PC-3 (cell line): ENCODE data around the gene OR5K4. TPM values are rescaled to one million over a fixed set of nuclear protein-coding genes. Genes with fewer than 3 reads are reported as not detected.
A peak's percentile ranks its signal among the peaks of the same experiment; 100 is the strongest.

Source experiments
- ATAC-seq: fragments of 200-7000 bp; cut with Tn5 transposase; 2 replicates; pipeline ENCODE4 v1.9.1; 2020; ENCODE audit warnings: mild to moderate bottlenecking, moderate library complexity
- BruUV-seq: library from RNA; stranded (reverse); fragments of 400-500 nt; replicated peaks from 2 replicates; lab custom pipeline; 2021; lab: Mats Ljungman, UMichigan
- CTCF ChIA-PET: fragments of 300-600 bp; sonication (Branson Sonifier 250); formaldehyde crosslinking; loops from one replicate; lab custom pipeline; 2022; ENCODE audit warnings: antibody characterized with exemption; lab: Charles Lee
- POLR2A ChIA-PET: fragments of 300-600 bp; sonication (Branson Sonifier 250); formaldehyde crosslinking; loops from one replicate; lab custom pipeline; 2022; ENCODE audit warnings: antibody characterized with exemption; ENCODE audit not compliant: unreplicated experiment; lab: Charles Lee
- DNase-seq: peaks from one replicate; pipeline ENCODE4 v3.0.0-alpha.2; 2015
- H2AFZ ChIP-seq: fragments of 300-600 bp; sonication (generic); 2 replicates; pipeline ENCODE4 v1.6.0; 2016; ENCODE audit warnings: antibody characterized with exemption, low read length
- H3F3A ChIP-seq: fragments of 300-600 bp; sonication (generic); one replicate; pipeline ENCODE4 v1.6.0; 2017; ENCODE audit warnings: antibody characterized with exemption, low read length, control low read depth, mild to moderate bottlenecking; ENCODE audit not compliant: unreplicated experiment
- H3K27ac ChIP-seq: fragments of 300-600 bp; sonication (generic); 2 replicates; pipeline ENCODE4 v1.5.1; 2016; ENCODE audit warnings: mild to moderate bottlenecking, low read length
- H3K27me3 ChIP-seq: fragments of 300-600 bp; sonication (generic); 2 replicates; pipeline ENCODE4 v1.6.1; 2016; ENCODE audit warnings: low read length, mixed read lengths
- H3K36me3 ChIP-seq: fragments of 300-600 bp; sonication (generic); 2 replicates; pipeline ENCODE4 v1.6.1; 2016; ENCODE audit warnings: low read depth, mixed run types, low read length, mixed read lengths
- H3K4me1 ChIP-seq: fragments of 300-600 bp; sonication (generic); 2 replicates; pipeline ENCODE4 v1.5.1; 2016; ENCODE audit warnings: low read length; ENCODE audit not compliant: insufficient read depth
- H3K4me2 ChIP-seq: fragments of 300-600 bp; sonication (generic); 2 replicates; pipeline ENCODE4 v1.6.0; 2016; ENCODE audit warnings: low read length
- H3K4me3 ChIP-seq: fragments of 300-600 bp; sonication (generic); 2 replicates; pipeline ENCODE4 v1.5.1; 2016; ENCODE audit warnings: mild to moderate bottlenecking, low read length, mixed read lengths
- H3K79me2 ChIP-seq: fragments of 300-600 bp; sonication (generic); 2 replicates; pipeline ENCODE4 v1.6.1; 2017; ENCODE audit warnings: low read length, mixed read lengths
- H3K9ac ChIP-seq: fragments of 300-600 bp; sonication (generic); 2 replicates; pipeline ENCODE4 v1.6.0; 2016; ENCODE audit warnings: mild to moderate bottlenecking, low read length
- H3K9me2 ChIP-seq: fragments of 300-600 bp; sonication (generic); replicated peaks from 2 replicates; pipeline ENCODE4 v1.6.1; 2016; ENCODE audit warnings: mixed run types, low read length, mixed read lengths
- H3K9me3 ChIP-seq: fragments of 300-600 bp; sonication (generic); 2 replicates; pipeline ENCODE4 v1.6.1; 2016; ENCODE audit warnings: low read length, mixed read lengths
- H4K20me1 ChIP-seq: fragments of 300-600 bp; sonication (generic); 2 replicates; pipeline ENCODE4 v1.6.1; 2016; ENCODE audit warnings: low read length, mixed read lengths
- CTCF ChIP-seq: fragments of 300-600 bp; sonication (generic); conservative IDR thresholded peaks from 2 replicates; pipeline ENCODE4 v1.5.1; 2017; ENCODE audit warnings: antibody characterized with exemption, low read depth, mild to moderate bottlenecking, low read length
- EZH2 ChIP-seq: fragments of 300-600 bp; sonication (generic); IDR thresholded peaks from one replicate; pipeline ENCODE4 v1.6.1; 2017; ENCODE audit warnings: antibody characterized with exemption, mild to moderate bottlenecking, low read length; ENCODE audit not compliant: unreplicated experiment
- EZH2phosphoT487 ChIP-seq: fragments of 300-600 bp; sonication (generic); IDR thresholded peaks from 2 replicates; pipeline ENCODE4 v1.6.1; 2018; ENCODE audit warnings: mild to moderate bottlenecking, antibody characterized with exemption, low read length, borderline replicate concordance
- intact Hi-C: fragments of 100-400 bp; cut with micrococcal nuclease; formaldehyde crosslinking; loops from 2 replicates; pipeline ENCODE4 v1.9.0; 2023
- total RNA-seq: library from RNA; depleted of rRNA; stranded (reverse); fragments of >200 nt; gene quantifications from 2 replicates; pipeline ENCODE4 v1.2.3, GENCODE V29; 2014

OR5K4 gene
- total RNA-seq, 1 experiment from 2014 or later = not detected

GRCh38 chr3:98339031-98339430, 14.6 kb upstream of the OR5K4 start:
- ChIA-PET CTCF (no interaction called here), POLR2A (no interaction called here)
- ATAC-seq = no peak

GRCh38 chr3:98341758-98342157, 11.9 kb upstream of the OR5K4 start:
- Histone ChIP-seq H3K27me3 (peaks cover 39% of the 10 kb centered on the region), H3K9me2 (no peaks in the 10 kb centered on the region), H3F3A (no peaks in the 10 kb centered on the region), H4K20me1 (no peaks in the 10 kb centered on the region), H3K4me2 (no peak overlapping the region), H3K9me3 (no peaks in the 10 kb centered on the region), H3K4me3 (no peak overlapping the region), H3K36me3 (no peaks in the 10 kb centered on the region), H2AFZ (no peak overlapping the region), H3K27ac (no peak overlapping the region), H3K79me2 (no peaks in the 10 kb centered on the region), H3K4me1 (no peaks in the 10 kb centered on the region), H3K9ac (no peak overlapping the region)
- ChIA-PET CTCF (no interaction called here), POLR2A (no interaction called here)
- TF ChIP-seq EZH2phosphoT487 (no peak), EZH2 (no peak)
- intact Hi-C loops = no loop called here
- no TSS peak for BruUV-seq
- no peak for ATAC-seq
- DNase-seq = no peak

More at GRCh38 chr3:98339031-98339430, 14.6 kb upstream of the OR5K4 start:
- no peak overlapping the region for H3K4me3 ChIP-seq
- no peaks in the 10 kb centered on the region for H3K9me3 ChIP-seq
- H3F3A ChIP-seq = no peaks in the 10 kb centered on the region
- H3K9ac ChIP-seq = no peak overlapping the region
- intact Hi-C loops = no loop called here
- DNase-seq = no peak
- no TSS peak for BruUV-seq
- no peak for TF ChIP-seq EZH2phosphoT487
- TF ChIP-seq EZH2 = no peak
- no peak for TF ChIP-seq CTCF
- H3K36me3 ChIP-seq = no peaks in the 10 kb centered on the region
- H3K9me2 ChIP-seq = no peaks in the 10 kb centered on the region
- H3K4me2 ChIP-seq = no peak overlapping the region
- peaks cover 55% of the 10 kb centered on the region for H3K27me3 ChIP-seq
- H3K27ac ChIP-seq = no peak overlapping the region
- no peaks in the 10 kb centered on the region for H3K79me2 ChIP-seq
- no peaks in the 10 kb centered on the region for H4K20me1 ChIP-seq
- no peak overlapping the region for H2AFZ ChIP-seq
- H3K4me1 ChIP-seq = no peaks in the 10 kb centered on the region

GRCh38 chr3:98343647-98344507, 9.8 kb upstream of the OR5K4 start:
- peak; percentile 89 for TF ChIP-seq CTCF
- TF ChIP-seq EZH2 = no peak
- CTCF ChIA-PET = interaction anchor here (0.6 kb wide), 1 partner anchor 97 kb away, joined by 3 read pairs; no protein-coding TSS in a partner anchor
- POLR2A ChIA-PET = no interaction called here
- no peaks in the 10 kb centered on the region for H4K20me1 ChIP-seq
- no peaks in the 10 kb centered on the region for H3K4me1 ChIP-seq
- H3K79me2 ChIP-seq = no peaks in the 10 kb centered on the region
- H3K9me2 ChIP-seq = no peaks in the 10 kb centered on the region
- no peak overlapping the region for H3K9ac ChIP-seq
- no peak overlapping the region for H3K4me2 ChIP-seq
- DNase-seq (peak; percentile 83), ATAC-seq (peak; percentile 72)
- no peaks in the 10 kb centered on the region for H3K36me3 ChIP-seq
- H3K27ac ChIP-seq = no peak overlapping the region
- H3K27me3 ChIP-seq = peaks cover 40% of the 10 kb centered on the region
- H3K4me3 ChIP-seq = no peak overlapping the region
- intact Hi-C loops = no loop called here
- no peak overlapping the region for H2AFZ ChIP-seq
- no peaks in the 10 kb centered on the region for H3F3A ChIP-seq
- BruUV-seq = no TSS peak
- no peaks in the 10 kb centered on the region for H3K9me3 ChIP-seq
